Loucy (cell line): ENCODE data around the gene CD300A.

Experiments used
- EZH2phosphoT487 ChIP-seq: fragments of 200-600 bp; IDR thresholded peaks from 2 replicates; pipeline ENCODE4 v1.6.1; 2018; ENCODE audit warnings: antibody characterized with exemption, mild to moderate bottlenecking, moderate library complexity, borderline replicate concordance
- TF ChIP-seq, protein P1 (sequence below): fragments of 200-600 bp; sonication (generic); conservative IDR thresholded peaks from 2 replicates; pipeline ENCODE4 v1.5.1; 2014; ENCODE audit warnings: mild to moderate bottlenecking, antibody characterized with exemption, low read length

DNA sequence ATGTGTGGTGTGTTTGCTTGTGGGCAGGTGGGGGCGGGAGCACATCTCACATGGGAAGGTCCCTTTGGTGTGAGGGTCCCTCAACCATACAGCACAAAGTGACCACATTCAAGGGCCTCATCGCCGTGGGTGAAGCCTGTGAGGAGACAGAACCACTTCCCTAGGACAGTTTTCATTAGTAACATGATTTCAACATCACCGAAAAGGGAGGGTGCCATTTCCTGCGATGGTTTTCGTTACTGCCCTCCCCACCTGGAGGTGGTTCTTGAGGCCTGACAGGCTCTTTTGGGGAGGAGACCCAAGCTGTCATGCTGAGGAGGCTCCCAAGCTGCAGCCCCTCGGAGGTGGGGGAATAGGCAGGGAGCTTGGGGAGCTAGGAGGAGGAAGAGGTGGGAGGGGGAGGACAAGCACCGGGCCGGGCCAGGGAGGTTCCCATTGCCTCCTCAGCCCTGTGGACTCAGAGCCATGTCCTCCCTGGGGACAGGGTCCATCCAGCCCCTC is 55.3 kb downstream of the CD300A start:
- TF ChIP-seq, protein P1, sequence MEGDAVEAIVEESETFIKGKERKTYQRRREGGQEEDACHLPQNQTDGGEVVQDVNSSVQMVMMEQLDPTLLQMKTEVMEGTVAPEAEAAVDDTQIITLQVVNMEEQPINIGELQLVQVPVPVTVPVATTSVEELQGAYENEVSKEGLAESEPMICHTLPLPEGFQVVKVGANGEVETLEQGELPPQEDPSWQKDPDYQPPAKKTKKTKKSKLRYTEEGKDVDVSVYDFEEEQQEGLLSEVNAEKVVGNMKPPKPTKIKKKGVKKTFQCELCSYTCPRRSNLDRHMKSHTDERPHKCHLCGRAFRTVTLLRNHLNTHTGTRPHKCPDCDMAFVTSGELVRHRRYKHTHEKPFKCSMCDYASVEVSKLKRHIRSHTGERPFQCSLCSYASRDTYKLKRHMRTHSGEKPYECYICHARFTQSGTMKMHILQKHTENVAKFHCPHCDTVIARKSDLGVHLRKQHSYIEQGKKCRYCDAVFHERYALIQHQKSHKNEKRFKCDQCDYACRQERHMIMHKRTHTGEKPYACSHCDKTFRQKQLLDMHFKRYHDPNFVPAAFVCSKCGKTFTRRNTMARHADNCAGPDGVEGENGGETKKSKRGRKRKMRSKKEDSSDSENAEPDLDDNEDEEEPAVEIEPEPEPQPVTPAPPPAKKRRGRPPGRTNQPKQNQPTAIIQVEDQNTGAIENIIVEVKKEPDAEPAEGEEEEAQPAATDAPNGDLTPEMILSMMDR = no peak
- TF ChIP-seq EZH2phosphoT487 = no peak
